Measurements from ENCODE around the gene TM4SF18. TPM values are rescaled to one million over a fixed set of nuclear protein-coding genes. Genes with fewer than 3 reads are reported as not detected.

The TM4SF18 gene
- polyA plus RNA-seq, 1 of the 3 experiments (the other 2 are of a cell fraction) = 0.30 TPM

- Histone ChIP-seq H3K4me2 (peak overlapping the region; percentile 59), H3K9me3 (no peaks in the 10 kb centered on the region), H3K27me3 (ENCODE audit: insufficient read depth) (no peaks in the 10 kb centered on the region), H3K9ac (peak overlapping the region; percentile 37; the same call in 1 of the 2 replicates), H4K20me1 (ENCODE audit: insufficient read depth) (no peaks in the 10 kb centered on the region), H2AFZ (ENCODE audit: low read depth) (peak overlapping the region; percentile 81), H3K79me2 (ENCODE audit: insufficient read depth) (no peaks in the 10 kb centered on the region), H3K27ac (ENCODE audit: low read depth in 2 of 2, low read length in 1 of 2) (peak overlapping the region; percentile 61 to 89; a peak in 3 of 4 replicates), H3K36me3 (replicated peaks in 1 of 2; ENCODE audit: control insufficient read depth in 1 of 2, insufficient read depth in 2 of 2, low read length in 1 of 2) (no peaks in the 10 kb centered on the region), H3K4me1 (ENCODE audit: control insufficient read depth in 1 of 2, insufficient read depth in 2 of 2, low read depth in 1 of 2, low read length in 1 of 2) (peaks cover 0 to 17% of the 10 kb centered on the region in 2 experiments; a peak in 2 of 4 replicates), H3K4me3 (ENCODE audit: low read depth in 2 of 2, low read length in 1 of 2) (0 out of 4 replicates have a peak overlapping the region, but pooled peaks of 1 of the 2 experiments have one; percentile 3), H3F3A (replicated peaks; ENCODE audit: insufficient read depth) (peaks cover 19% of the 10 kb centered on the region), H3K9me2 (no peaks in the 10 kb centered on the region)
- CTCF ChIA-PET = interaction anchor here (0.6 to 1.3 kb wide), 2 partner anchors 13 to 25 kb away, joined by 3 read pairs; no protein-coding TSS in a partner anchor
- TF ChIP-seq TAF1 (IDR thresholded peaks at IDR 0.05; ENCODE audit: borderline replicate concordance, low read depth, low read length) = no peak
- TF ChIP-seq MAX (IDR thresholded peaks at IDR 0.05; ENCODE audit: low read depth) = peak; percentile 77
- TF ChIP-seq JUND (IDR thresholded peaks at IDR 0.05) = peak; percentile 88
- no peak for TF ChIP-seq RAD21 (IDR thresholded peaks at IDR 0.05; ENCODE audit: low read length)
- TF ChIP-seq FOSL2 (IDR thresholded peaks at IDR 0.05; ENCODE audit: borderline replicate concordance, low read depth) = peak; percentile 91; the same call in 1 of the 2 replicates
- no peak for TF ChIP-seq FOXM1 (IDR thresholded peaks at IDR 0.05; ENCODE audit: low read depth)
- TF ChIP-seq PBX3 (IDR thresholded peaks at IDR 0.05) = peak; percentile 90
- TF ChIP-seq RXRA (IDR thresholded peaks at IDR 0.05; ENCODE audit: borderline replicate concordance, low read depth) = peak; percentile 58; the same call in 1 of the 2 replicates
- no peak for TF ChIP-seq MXI1 (IDR thresholded peaks at IDR 0.05; ENCODE audit: low read depth, low read length)
- no peak for TF ChIP-seq RCOR1 (IDR thresholded peaks at IDR 0.05; ENCODE audit: low read length)
- TF ChIP-seq USF1 (IDR thresholded peaks at IDR 0.05; ENCODE audit: borderline replicate concordance, low read depth) = no peak
- no peak for TF ChIP-seq FOXJ3 (CRISPR knock-in tag; IDR thresholded peaks at IDR 0.05)
- TF ChIP-seq POLR2AphosphoS5 (IDR thresholded peaks at IDR 0.05; ENCODE audit: low read depth, low read length) = peak; percentile 52; the same call in 1 of the 2 replicates
- TF ChIP-seq TCF12 (IDR thresholded peaks at IDR 0.05) = peak; percentile 75
- peak; percentile 33; the same call in 1 of the 2 replicates for TF ChIP-seq NFIC (IDR thresholded peaks at IDR 0.05; ENCODE audit: borderline replicate concordance)
- TF ChIP-seq EP300 (IDR thresholded peaks at IDR 0.05; ENCODE audit: borderline replicate concordance in 1 of 2, low read depth in 1 of 2, low read length in 1 of 2) = peak in 1 of 2 experiments; percentile 82; a peak in 2 of 4 replicates
- 27% methylated on average over 5 of the region's 5 CpGs for WGBS (ENCODE audit: low lambda C conversion rate)
- DNase-seq = no peak
- POLR2A ChIA-PET = no interaction called here
Measured at GRCh38 chr3:149299938-149300801, 33.3 kb downstream of the TM4SF18 start.
